ENCODE measurements around the gene KCNA2. TPM values are rescaled to one million over a fixed set of nuclear protein-coding genes. Genes with fewer than 3 reads are reported as not detected.

KCNA2 gene
- total RNA-seq, 1 experiment from 2014 or later: not detected

DNA sequence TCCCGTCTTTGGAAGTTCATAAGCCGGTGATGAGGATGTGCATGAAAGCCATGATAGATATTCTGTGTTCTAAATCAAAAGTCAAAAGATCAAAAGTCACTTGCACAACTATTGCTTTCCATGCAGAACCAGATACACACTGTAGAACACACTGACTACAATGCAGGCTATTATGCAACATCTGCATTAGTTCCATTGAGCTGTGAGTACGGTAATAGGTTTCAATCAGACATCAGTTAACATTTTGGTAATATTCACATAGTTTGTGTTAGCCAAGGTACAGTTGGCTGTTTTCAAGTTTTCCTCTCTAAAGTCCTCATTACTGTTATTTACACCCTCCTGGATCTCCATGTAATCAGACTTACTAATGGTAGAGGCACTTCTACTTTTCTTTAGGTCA lies 3.1 kb downstream of the KCNA2 start:
- Histone ChIP-seq H3K27me3 (replicated peaks) (peaks cover 60% of the 10 kb centered on the region), H3K4me3 (no peak overlapping the region), H3K36me3 (no peaks in the 10 kb centered on the region), H3K27ac (no peak overlapping the region), H3K4me1 (replicated peaks) (no peaks in the 10 kb centered on the region; the same call in 1 of the 2 replicates), H3K9me3 (replicated peaks) (no peaks in the 10 kb centered on the region)
- DNase-seq (ENCODE audit: low read depth in 1 of 2, low spot score in 2 of 2): no peak

DNA sequence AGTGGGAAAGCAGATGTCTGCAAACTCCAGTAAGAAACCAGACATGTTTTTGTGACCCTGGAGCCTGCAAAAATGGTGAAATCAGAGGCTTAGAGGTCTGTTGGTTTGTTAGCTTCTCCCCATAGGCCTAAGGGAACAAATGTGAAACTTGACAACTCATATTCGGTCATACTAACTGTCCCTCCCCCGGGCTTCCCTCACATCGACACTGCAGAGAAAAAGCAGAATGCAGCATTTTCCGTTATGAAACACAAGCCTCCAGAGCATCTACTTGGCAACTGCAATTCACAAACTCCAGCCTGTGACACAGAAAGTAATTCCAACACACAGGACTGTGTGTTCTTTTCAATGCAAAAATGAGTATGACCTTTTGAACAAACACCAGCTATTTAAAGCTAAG lies 3.7 kb downstream of the KCNA2 start:
- no peaks in the 10 kb centered on the region; the same call in 1 of the 2 replicates for H3K4me1 ChIP-seq (replicated peaks)
- H3K4me3 ChIP-seq: no peak overlapping the region
- no peak overlapping the region for H3K27ac ChIP-seq
- no peaks in the 10 kb centered on the region for H3K9me3 ChIP-seq (replicated peaks)
- DNase-seq (ENCODE audit: low read depth in 1 of 2, low spot score in 2 of 2): no peak
- H3K36me3 ChIP-seq: no peaks in the 10 kb centered on the region
- H3K27me3 ChIP-seq (replicated peaks): peaks cover 54% of the 10 kb centered on the region

DNA sequence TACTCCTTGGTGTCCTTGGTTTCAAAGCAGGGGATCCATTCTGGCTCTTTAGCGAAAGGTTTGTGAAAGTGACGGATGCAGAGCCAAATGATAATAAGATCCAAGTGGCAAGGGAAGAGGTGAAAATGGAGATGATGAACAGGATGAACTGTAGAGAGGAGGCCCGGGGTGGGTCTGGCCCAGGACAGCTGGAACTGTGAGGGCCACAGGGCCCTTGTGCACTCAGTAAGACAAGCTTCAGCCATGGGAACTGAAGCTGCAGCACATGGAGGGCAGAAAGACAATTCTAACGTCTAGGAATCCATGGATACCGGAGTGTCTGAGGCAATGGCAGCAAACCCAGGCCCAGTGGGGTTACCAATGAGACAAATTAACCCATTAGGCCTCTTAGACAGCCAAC lies 4.8 kb downstream of the KCNA2 start:
- no peak overlapping the region for H3K27ac ChIP-seq
- no peaks in the 10 kb centered on the region for H3K9me3 ChIP-seq (replicated peaks)
- no peaks in the 10 kb centered on the region for H3K36me3 ChIP-seq
- peak in 1 of 2 experiments; percentile 9 for DNase-seq (ENCODE audit: low read depth in 1 of 2, low spot score in 2 of 2)
- no peaks in the 10 kb centered on the region; the same call in 1 of the 2 replicates for H3K4me1 ChIP-seq (replicated peaks)
- H3K4me3 ChIP-seq: no peak overlapping the region
- H3K27me3 ChIP-seq (replicated peaks): peaks cover 43% of the 10 kb centered on the region

DNA sequence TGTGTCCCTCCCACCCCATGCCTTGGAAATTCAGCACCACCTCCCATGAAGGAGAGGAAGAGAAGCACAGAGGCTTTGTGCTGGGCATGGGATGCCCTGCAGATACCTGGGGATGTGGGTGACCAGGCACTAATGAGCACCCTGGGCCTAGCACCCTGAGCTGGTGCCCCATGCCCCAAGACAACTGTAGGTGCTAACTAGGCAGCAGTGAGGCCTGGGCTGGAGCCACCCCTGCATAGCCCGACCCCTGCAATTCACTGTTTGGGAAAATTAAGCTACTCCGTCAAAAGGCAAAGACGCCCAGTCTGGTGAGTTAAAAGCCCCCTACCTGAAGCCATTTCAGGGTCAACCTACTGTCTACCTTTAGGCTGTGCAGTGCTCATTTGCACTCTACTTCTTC lies 5.4 kb downstream of the KCNA2 start:
- Histone ChIP-seq H3K27me3 (replicated peaks) (peaks cover 36% of the 10 kb centered on the region), H3K36me3 (no peaks in the 10 kb centered on the region), H3K9me3 (replicated peaks) (no peaks in the 10 kb centered on the region), H3K4me3 (no peak overlapping the region), H3K27ac (no peak overlapping the region), H3K4me1 (replicated peaks) (no peaks in the 10 kb centered on the region)
- DNase-seq (ENCODE audit: low read depth in 1 of 2, low spot score in 2 of 2): peak in 1 of 2 experiments; percentile 8

DNA sequence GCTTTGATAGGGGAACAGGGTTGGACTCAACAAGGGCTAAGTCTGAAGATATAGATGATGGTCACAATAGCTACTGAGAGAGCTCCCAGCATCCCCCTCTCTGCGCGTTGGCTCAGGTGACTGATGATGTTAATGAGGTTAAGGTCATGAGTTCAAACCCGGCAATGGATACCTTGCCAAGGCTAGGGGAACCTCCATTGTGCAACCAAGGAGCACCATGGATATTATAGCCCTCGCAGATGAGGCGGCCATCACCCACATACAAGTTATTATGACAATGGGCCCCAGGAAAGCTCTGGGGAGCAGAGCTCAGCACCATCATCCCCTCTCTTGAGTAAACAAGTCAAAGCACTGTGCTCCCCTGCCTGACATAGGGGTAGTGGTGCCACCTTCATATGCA lies 8.2 kb downstream of the KCNA2 start:
- Histone ChIP-seq H3K27ac (no peak overlapping the region), H3K27me3 (replicated peaks) (peaks cover 16% of the 10 kb centered on the region; the same call in 1 of the 2 replicates), H3K4me3 (no peak overlapping the region), H3K36me3 (no peaks in the 10 kb centered on the region), H3K4me1 (replicated peaks) (no peaks in the 10 kb centered on the region), H3K9me3 (replicated peaks) (no peaks in the 10 kb centered on the region)
- DNase-seq (ENCODE audit: low read depth in 1 of 2, low spot score in 2 of 2): no peak

DNA sequence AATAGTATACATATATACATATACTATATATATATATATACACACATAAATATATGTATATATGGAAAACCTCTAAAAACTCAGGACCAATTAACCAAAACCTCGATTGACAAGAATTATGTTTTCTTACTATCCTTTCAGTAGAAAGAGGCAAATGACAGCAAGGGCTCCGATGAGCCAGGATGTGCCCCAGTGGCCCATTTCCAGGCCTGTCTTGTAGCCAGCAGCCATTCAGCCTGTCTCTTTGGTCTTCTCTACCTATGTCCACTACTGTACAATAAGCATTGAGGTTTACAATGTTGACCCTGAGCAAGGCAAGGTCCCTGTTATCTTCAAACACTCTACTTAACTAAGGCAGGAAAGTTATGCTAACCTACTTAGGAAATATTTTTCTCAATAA lies 9.8 kb downstream of the KCNA2 start:
- Histone ChIP-seq H3K4me1 (replicated peaks) (no peaks in the 10 kb centered on the region), H3K27me3 (replicated peaks) (0 out of 2 replicates have a peak, but pooled peaks cover 4% of the 10 kb centered on the region), H3K9me3 (replicated peaks) (no peaks in the 10 kb centered on the region), H3K4me3 (no peak overlapping the region), H3K27ac (no peak overlapping the region), H3K36me3 (no peaks in the 10 kb centered on the region)
- no peak for DNase-seq (ENCODE audit: low read depth in 1 of 2, low spot score in 2 of 2)

DNA sequence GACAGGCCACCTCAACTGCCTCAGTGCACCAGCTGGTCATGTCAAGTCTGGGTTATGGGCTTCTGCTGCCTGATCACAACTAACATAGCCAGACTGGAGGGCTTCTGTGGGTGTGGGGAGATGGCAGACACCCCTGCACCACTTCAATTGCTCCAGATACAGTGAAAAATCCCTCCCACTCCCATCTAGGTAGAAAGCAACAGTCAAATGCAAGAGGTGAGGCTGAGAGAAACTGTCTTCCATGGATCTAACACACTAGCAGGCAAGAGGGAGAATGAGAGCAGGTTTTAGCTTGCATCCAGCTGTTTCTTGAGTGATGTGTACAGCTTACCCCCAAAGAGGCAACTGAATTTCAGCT lies 10.8 kb downstream of the KCNA2 start:
- no peak overlapping the region for H3K4me3 ChIP-seq
- no peaks in the 10 kb centered on the region for H3K4me1 ChIP-seq (replicated peaks)
- H3K27ac ChIP-seq: no peak overlapping the region
- H3K9me3 ChIP-seq (replicated peaks): no peaks in the 10 kb centered on the region
- no peaks in the 10 kb centered on the region for H3K36me3 ChIP-seq
- no peak for DNase-seq (ENCODE audit: low read depth in 1 of 2, low spot score in 2 of 2)
- no peaks in the 10 kb centered on the region for H3K27me3 ChIP-seq (replicated peaks)

DNA sequence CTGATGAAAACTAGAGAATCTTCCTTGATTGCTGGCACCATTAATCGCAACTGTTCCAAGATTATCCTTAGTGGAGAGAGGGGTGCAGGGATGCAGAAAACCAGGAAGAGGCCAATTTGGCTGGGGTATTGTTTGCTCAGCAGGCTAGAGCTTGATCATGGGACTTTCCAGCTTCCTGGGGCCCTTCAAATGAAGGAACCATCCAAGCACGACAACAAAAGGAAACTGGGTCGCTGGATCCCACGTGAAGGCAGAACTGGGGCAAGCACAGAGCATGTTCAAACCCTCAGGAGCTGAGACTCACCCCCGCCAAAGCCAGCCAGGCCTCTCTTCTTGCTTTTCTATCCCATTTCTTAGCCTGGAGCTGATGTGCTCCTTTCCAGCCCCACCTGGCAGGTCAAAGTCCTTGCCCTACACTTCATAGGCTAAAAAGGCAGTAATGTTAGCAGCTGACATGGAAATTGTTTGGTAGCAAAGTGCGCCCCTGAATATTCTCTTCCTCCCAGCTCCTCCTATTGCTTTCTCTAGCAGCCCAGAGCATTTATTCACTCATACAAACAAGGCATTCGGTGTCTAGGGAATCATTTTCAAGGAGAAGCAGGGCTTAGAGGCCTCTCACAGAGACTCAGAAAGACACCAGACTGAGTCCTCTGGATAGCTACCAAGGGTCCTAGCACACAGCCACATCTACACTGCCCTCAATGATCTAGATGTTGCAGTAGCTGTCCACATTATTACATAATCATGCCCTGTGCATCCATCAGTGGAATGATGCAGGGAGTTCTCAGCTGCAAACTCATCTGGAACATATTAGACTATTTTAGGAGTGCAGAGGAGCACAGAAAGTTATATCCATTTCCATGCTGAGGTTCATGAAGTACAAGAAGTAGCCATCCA lies 11.5 kb downstream of the KCNA2 start:
- no peaks in the 10 kb centered on the region for H3K9me3 ChIP-seq (replicated peaks)
- no peaks in the 10 kb centered on the region for H3K36me3 ChIP-seq
- no peaks in the 10 kb centered on the region for H3K27me3 ChIP-seq (replicated peaks)
- no peak overlapping the region for H3K27ac ChIP-seq
- H3K4me3 ChIP-seq: no peak overlapping the region
- H3K4me1 ChIP-seq (replicated peaks): no peaks in the 10 kb centered on the region
- DNase-seq (ENCODE audit: low read depth in 1 of 2, low spot score in 2 of 2): no peak

DNA sequence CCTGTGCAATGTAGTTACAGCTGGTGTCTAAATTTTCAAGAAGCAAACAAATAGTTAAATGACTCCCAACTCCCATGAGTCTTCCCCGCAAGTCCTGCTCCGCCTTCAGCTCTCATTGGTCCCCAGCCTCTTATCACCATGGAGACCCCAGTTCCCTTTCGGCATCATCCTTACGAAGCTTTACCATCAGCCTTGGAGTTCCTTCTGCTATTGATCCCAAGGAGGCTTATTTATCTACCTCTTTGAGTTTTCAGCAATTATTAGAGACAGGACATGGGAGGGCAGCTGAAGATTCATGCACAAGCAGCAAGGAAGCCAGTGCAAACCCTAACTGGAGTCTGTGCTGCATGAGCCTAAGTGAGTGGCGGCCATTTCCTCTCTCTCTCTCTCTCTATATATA lies 12.3 kb downstream of the KCNA2 start:
- H3K27me3 ChIP-seq (replicated peaks): no peaks in the 10 kb centered on the region
- H3K27ac ChIP-seq: no peak overlapping the region
- DNase-seq (ENCODE audit: low read depth in 1 of 2, low spot score in 2 of 2): no peak
- H3K36me3 ChIP-seq: no peaks in the 10 kb centered on the region
- H3K4me1 ChIP-seq (replicated peaks): no peaks in the 10 kb centered on the region
- no peak overlapping the region for H3K4me3 ChIP-seq
- H3K9me3 ChIP-seq (replicated peaks): no peaks in the 10 kb centered on the region

DNA sequence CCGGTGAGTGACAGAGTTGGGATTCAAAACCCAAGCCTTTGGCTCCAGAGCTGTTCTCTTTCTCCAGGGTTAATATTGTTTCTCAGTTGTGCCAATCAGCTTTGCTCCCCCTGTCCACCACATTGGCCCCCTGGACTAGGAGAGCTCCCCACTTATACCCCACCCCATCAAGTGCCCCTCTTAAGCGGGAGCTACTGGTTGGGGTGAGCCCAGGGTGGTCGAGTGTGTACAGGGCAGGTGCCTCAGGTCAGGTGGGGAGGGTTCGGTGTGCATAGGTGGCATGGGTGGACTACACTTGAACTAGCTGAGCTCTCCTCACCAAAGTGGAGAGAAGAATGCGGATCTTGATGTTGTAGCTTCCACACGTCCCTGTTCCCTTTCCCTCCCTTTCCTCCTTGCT lies 14.2 kb downstream of the KCNA2 start:
- DNase-seq (ENCODE audit: low read depth in 1 of 2, low spot score in 2 of 2): no peak
- Histone ChIP-seq H3K36me3 (no peaks in the 10 kb centered on the region), H3K27me3 (replicated peaks) (peaks cover 15% of the 10 kb centered on the region), H3K4me1 (replicated peaks) (no peaks in the 10 kb centered on the region), H3K27ac (no peak overlapping the region), H3K9me3 (replicated peaks) (no peaks in the 10 kb centered on the region), H3K4me3 (no peak overlapping the region)

DNA sequence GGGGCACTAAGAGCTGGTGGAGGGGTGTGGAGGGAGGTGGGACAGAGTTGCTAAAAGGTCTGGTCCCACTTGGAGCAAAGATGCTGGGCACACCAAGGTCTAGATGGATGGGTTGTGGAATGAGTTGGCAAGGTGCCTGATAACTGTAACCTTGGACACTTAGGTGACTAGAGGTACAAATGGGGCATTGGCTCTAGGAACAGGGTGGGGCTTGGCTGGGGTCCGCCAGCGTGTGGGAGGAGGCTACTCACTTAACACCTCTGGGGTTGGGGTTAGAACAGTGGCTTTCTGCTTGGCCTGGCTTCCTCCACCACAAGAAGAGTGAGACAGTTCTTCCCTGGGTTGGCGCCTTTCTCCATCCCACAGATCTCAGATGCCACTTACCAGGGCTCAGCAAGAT lies 17.2 kb downstream of the KCNA2 start:
- Histone ChIP-seq H3K9me3 (replicated peaks) (no peaks in the 10 kb centered on the region), H3K27me3 (replicated peaks) (peaks cover 15% of the 10 kb centered on the region), H3K4me1 (replicated peaks) (no peaks in the 10 kb centered on the region), H3K4me3 (no peak overlapping the region), H3K27ac (no peak overlapping the region), H3K36me3 (no peaks in the 10 kb centered on the region)
- no peak for DNase-seq (ENCODE audit: low read depth in 1 of 2, low spot score in 2 of 2)

DNA sequence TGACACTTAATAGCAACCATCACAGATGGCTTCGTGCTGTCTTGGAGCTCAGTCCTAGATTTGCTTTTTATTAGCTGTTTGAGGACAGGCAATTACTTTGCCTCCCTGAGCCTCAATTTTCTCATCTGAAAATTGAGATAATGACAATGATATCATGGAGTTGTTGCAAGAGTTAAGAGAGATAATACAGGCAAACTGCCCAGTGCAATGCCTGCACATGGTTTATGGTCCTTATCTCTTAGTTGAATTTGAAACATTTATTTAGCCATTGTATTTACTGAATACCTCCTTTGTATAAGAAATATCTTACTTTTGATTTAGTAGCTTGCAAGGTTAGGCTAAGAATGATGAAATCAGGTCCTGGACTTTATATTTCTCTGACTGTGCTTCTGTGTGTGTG lies 17.7 kb downstream of the KCNA2 start:
- Histone ChIP-seq H3K4me1 (replicated peaks) (no peaks in the 10 kb centered on the region), H3K9me3 (replicated peaks) (no peaks in the 10 kb centered on the region), H3K36me3 (no peaks in the 10 kb centered on the region), H3K27me3 (replicated peaks) (peaks cover 15% of the 10 kb centered on the region), H3K27ac (no peak overlapping the region), H3K4me3 (no peak overlapping the region)
- DNase-seq (ENCODE audit: low read depth in 1 of 2, low spot score in 2 of 2): no peak

DNA sequence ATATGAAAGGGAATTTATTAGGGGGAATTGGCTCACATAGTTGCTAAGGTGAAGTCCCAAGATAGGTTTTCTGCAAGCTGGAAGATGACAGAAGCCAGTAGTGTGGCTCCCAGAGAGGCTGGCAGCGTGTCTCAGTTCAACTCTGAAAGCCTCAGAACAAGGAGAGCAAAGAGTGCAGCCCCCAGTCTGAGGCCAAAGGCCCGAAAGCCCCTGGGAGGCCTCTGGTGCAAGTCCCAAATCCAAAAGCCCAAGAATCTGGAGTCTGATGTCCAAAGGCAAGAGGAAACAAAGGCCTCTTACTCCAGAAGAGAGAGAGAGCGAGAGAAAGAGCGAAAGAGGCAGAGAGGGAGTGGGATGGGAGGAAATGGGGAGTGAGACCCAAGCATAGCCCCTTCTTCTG lies 18.3 kb downstream of the KCNA2 start:
- DNase-seq (ENCODE audit: low read depth in 1 of 2, low spot score in 2 of 2): no peak

DNA sequence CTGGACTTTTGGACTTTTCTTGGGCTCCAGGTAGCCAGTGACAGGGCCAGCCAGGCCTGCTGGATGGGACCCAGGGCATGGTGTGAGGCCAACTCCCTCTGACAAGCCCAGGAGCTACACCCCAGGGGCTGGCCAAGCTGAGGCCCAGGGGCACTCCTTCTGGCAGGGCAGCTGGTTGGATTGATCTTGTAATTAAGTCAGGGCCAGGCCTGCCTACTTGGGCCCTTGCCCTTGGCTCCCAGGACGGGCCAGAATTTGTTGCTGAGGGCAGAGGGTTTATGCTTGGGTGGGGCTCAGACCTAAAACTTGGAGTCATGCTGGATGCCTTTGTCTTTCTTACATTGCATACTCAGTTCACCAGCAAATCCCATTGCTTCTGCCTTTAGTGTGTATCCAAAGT lies 20.7 kb downstream of the KCNA2 start:
- no peak overlapping the region for H3K4me3 ChIP-seq
- H3K9me3 ChIP-seq (replicated peaks): no peaks in the 10 kb centered on the region
- peaks cover 15% of the 10 kb centered on the region for H3K27me3 ChIP-seq (replicated peaks)
- H3K27ac ChIP-seq: no peak overlapping the region
- no peak for DNase-seq (ENCODE audit: low read depth in 1 of 2, low spot score in 2 of 2)
- no peaks in the 10 kb centered on the region for H3K4me1 ChIP-seq (replicated peaks)
- H3K36me3 ChIP-seq: no peaks in the 10 kb centered on the region

More for the DNA sequence above, 18.3 kb downstream of the KCNA2 start:
- no peaks in the 10 kb centered on the region for H3K4me1 ChIP-seq (replicated peaks)
- H3K9me3 ChIP-seq (replicated peaks): no peaks in the 10 kb centered on the region
- H3K27ac ChIP-seq: no peak overlapping the region
- no peak overlapping the region for H3K4me3 ChIP-seq
- H3K27me3 ChIP-seq (replicated peaks): peaks cover 15% of the 10 kb centered on the region
- H3K36me3 ChIP-seq: no peaks in the 10 kb centered on the region

DNA sequence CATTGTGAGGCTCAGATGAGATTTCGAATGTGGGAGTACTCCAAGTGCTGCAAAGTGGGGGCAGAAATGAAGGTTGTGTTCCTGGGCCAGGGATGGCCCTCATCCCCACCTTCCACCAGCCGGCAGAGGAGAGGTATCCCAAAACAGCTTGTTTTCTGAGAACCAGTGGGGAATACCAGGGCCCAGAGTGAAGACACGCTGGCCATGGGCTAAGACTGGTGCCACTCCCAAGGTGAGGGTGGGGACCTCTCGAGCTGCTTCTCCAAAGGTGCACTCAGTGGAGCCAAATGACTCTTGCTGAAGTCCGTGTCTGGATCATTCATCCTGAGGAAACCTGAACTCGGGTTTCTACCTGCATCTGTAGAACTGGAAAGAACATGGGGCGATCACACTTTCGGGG lies 22.1 kb downstream of the KCNA2 start:
- Histone ChIP-seq H3K9me3 (replicated peaks) (no peaks in the 10 kb centered on the region), H3K36me3 (no peaks in the 10 kb centered on the region), H3K27ac (no peak overlapping the region), H3K27me3 (replicated peaks) (peaks cover 15% of the 10 kb centered on the region), H3K4me1 (replicated peaks) (no peaks in the 10 kb centered on the region), H3K4me3 (no peak overlapping the region)
- no peak for DNase-seq (ENCODE audit: low read depth in 1 of 2, low spot score in 2 of 2)
